Astrocyte (in vitro differentiated cells and primary cell): ENCODE results near the gene BANP. TPM values are rescaled to one million over a fixed set of nuclear protein-coding genes. Genes with fewer than 3 reads are reported as not detected.

Experiments used
- DNase-seq: peaks from one replicate; pipeline ENCODE4 v3.0.0-alpha.2; 2010; ENCODE audit warnings: low read depth
- FAIRE-seq: peaks from 2 replicates; lab custom pipeline; 2011; peaks lifted over from hg19 to GRCh38; lab: Jason Lieb, UNC
- H2AFZ ChIP-seq: 2 replicates; pipeline ENCODE4 v1.6.0; 2012; ENCODE audit warnings: low read depth, low read length, inconsistent platforms
- H3K27ac ChIP-seq: 2 replicates; pipeline ENCODE4 v1.5.1; 2011; ENCODE audit warnings: low read depth, low read length, inconsistent platforms
- H3K27me3 ChIP-seq: 2 replicates; pipeline ENCODE4 v1.6.0; 2011; ENCODE audit warnings: low read length, inconsistent platforms; ENCODE audit not compliant: insufficient read depth
- H3K36me3 ChIP-seq: 2 replicates; pipeline ENCODE4 v1.5.1; 2011; ENCODE audit warnings: low read length, inconsistent platforms; ENCODE audit not compliant: insufficient read depth
- H3K4me1 ChIP-seq: 2 replicates; pipeline ENCODE4 v1.5.1; 2011; ENCODE audit warnings: low read length, inconsistent platforms; ENCODE audit not compliant: insufficient read depth
- H3K4me2 ChIP-seq: 2 replicates; pipeline ENCODE4 v1.6.0; 2012; ENCODE audit warnings: low read length, inconsistent platforms
- H3K4me3 ChIP-seq: 2 replicates; pipeline ENCODE4 v1.5.1; 2011; ENCODE audit warnings: low read depth, mild to moderate bottlenecking, low read length, inconsistent platforms; ENCODE audit not compliant: insufficient read depth
- H3K79me2 ChIP-seq: 2 replicates; pipeline ENCODE4 v1.6.0; 2012; ENCODE audit warnings: mild to moderate bottlenecking, low read length, inconsistent platforms; ENCODE audit not compliant: insufficient read depth
- H3K9ac ChIP-seq: 2 replicates; pipeline ENCODE4 v1.6.0; 2012; ENCODE audit warnings: mild to moderate bottlenecking, low read length, inconsistent platforms
- H3K9me3 ChIP-seq: 2 replicates; pipeline ENCODE4 v1.5.1; 2012; ENCODE audit warnings: low read depth, mild to moderate bottlenecking, low read length, inconsistent platforms; ENCODE audit not compliant: insufficient read depth
- H4K20me1 ChIP-seq: 2 replicates; pipeline ENCODE4 v1.6.0; 2012; ENCODE audit warnings: low read length, inconsistent platforms; ENCODE audit not compliant: insufficient read depth
- H3K27ac Mint-ChIP-seq: one replicate; pipeline ENCODE4 v1.8.0; 2021; ENCODE audit warnings: mild to moderate bottlenecking, mixed read lengths; ENCODE audit not compliant: unreplicated experiment
- H3K27me3 Mint-ChIP-seq: one replicate; pipeline ENCODE4 v1.8.0; 2021; ENCODE audit warnings: low read depth, mixed read lengths; ENCODE audit not compliant: unreplicated experiment
- H3K36me3 Mint-ChIP-seq: one replicate; pipeline ENCODE4 v1.8.0; 2021; ENCODE audit warnings: low read depth, mixed read lengths; ENCODE audit not compliant: unreplicated experiment
- H3K4me1 Mint-ChIP-seq: one replicate; pipeline ENCODE4 v1.8.0; 2021; ENCODE audit warnings: low read depth, mixed read lengths; ENCODE audit not compliant: unreplicated experiment
- H3K4me3 Mint-ChIP-seq: one replicate; pipeline ENCODE4 v1.8.0; 2021; ENCODE audit warnings: mild to moderate bottlenecking, moderate library complexity, mixed read lengths; ENCODE audit not compliant: unreplicated experiment
- H3K9me3 Mint-ChIP-seq: one replicate; pipeline ENCODE4 v1.8.0; 2021; ENCODE audit warnings: mild to moderate bottlenecking, mixed read lengths; ENCODE audit not compliant: unreplicated experiment
- CTCF ChIP-seq: IDR thresholded peaks from 2 replicates; pipeline ENCODE4 v1.5.1; 2011; ENCODE audit warnings: low read depth, mild to moderate bottlenecking, inconsistent platforms, low read length, moderate library complexity; ENCODE audit not compliant: insufficient read depth
- EZH2 ChIP-seq: IDR thresholded peaks from 2 replicates; pipeline ENCODE4 v1.6.1; 2012; ENCODE audit warnings: mild to moderate bottlenecking, low read length, inconsistent platforms; ENCODE audit not compliant: insufficient read depth
- total RNA-seq: library from RNA; stranded (reverse); gene quantifications from 2 replicates; pipeline ENCODE4 v1.2.1, GENCODE V29; 2021

BANP gene
- total RNA-seq, 1 donor from 2014 or later = 28.9 TPM

GRCh38 chr16:88068476-88069396 lies 117.5 kb downstream of the BANP start:
- Mint-ChIP-seq H3K4me1 (peaks cover 5% of the 10 kb centered on the region), H3K36me3 (peaks cover 11% of the 10 kb centered on the region), H3K9me3 (no peaks in the 10 kb centered on the region), H3K4me3 (no peak overlapping the region), H3K27ac (no peak overlapping the region), H3K27me3 (no peaks in the 10 kb centered on the region)
- Histone ChIP-seq H3K9me3 (no peaks in the 10 kb centered on the region), H4K20me1 (no peaks in the 10 kb centered on the region), H2AFZ (no peak overlapping the region), H3K36me3 (no peaks in the 10 kb centered on the region), H3K79me2 (no peaks in the 10 kb centered on the region), H3K4me3 (no peak overlapping the region), H3K4me2 (no peak overlapping the region), H3K4me1 (no peaks in the 10 kb centered on the region), H3K27me3 (no peaks in the 10 kb centered on the region), H3K9ac (no peak overlapping the region), H3K27ac (no peak overlapping the region)
- TF ChIP-seq EZH2 (no peak), CTCF (no peak)
- FAIRE-seq (no peak), DNase-seq (no peak)

- no peak overlapping the region for H3K4me2 ChIP-seq
- no peaks in the 10 kb centered on the region for H3K36me3 ChIP-seq
- H3K4me3 Mint-ChIP-seq = no peak overlapping the region
- FAIRE-seq = no peak
- H3K36me3 Mint-ChIP-seq = peaks cover 10% of the 10 kb centered on the region
- H3K79me2 ChIP-seq = no peaks in the 10 kb centered on the region
- no peak overlapping the region for H3K27ac ChIP-seq
- no peak overlapping the region for H2AFZ ChIP-seq
- H3K9me3 Mint-ChIP-seq = no peaks in the 10 kb centered on the region
- H3K27ac Mint-ChIP-seq = no peak overlapping the region
- peaks cover 3% of the 10 kb centered on the region for H3K4me1 Mint-ChIP-seq
- no peaks in the 10 kb centered on the region for H4K20me1 ChIP-seq
- H3K9ac ChIP-seq = no peak overlapping the region
- H3K27me3 ChIP-seq = no peaks in the 10 kb centered on the region
- H3K4me3 ChIP-seq = no peak overlapping the region
- no peak for DNase-seq
- H3K9me3 ChIP-seq = no peaks in the 10 kb centered on the region
- H3K4me1 ChIP-seq = no peaks in the 10 kb centered on the region
- H3K27me3 Mint-ChIP-seq = no peaks in the 10 kb centered on the region
- TF ChIP-seq EZH2 (no peak), CTCF (no peak)
Measured at GRCh38 chr16:88069397-88070168, 118.3 kb downstream of the BANP start.
